ENCODE data around the gene SAMD4B.
"Not testable (repeated sequence)": the region's sequence is repeated elsewhere in the genome, so short reads cannot be mapped to it uniquely, and the experiment has no call there.

The SAMD4B gene

DNA sequence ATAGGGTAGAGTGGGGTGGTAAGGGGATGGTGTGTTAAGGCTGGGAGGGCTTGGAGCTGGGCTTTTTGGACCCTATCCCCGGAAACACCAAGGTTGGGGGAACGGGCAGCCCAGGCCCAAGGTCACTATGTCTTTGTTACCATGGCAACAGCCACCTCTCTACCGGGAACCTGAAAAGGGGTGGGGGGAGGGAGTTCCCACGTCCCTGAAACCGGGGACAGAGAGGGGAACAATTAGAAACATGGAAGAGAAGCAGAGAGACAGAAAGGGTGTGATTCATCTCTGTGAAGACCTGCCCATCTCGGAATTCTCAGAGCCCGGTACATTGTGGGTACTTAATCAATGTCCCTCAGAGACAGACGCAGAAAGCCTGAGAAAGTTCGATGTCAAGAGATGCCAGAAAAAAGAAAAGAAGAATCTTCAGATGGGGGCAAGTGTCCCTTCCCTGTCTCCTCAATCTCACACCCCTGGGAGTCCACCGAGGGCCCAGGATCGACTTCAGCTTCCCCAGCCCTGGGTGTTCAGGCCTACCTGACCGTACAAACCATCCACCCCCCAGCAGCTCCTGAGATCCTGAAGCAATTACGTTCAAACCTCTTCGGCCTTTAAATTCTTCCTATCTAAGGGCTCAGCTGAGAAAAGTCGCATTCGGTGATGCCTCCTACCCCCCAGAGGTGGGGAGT, 14.7 kb upstream of the SAMD4B start:
- Histone ChIP-seq H3K27me3 (ENCODE audit: control insufficient read depth in 1 of 2, insufficient read depth in 2 of 2, low read length in 2 of 2) (no peaks in the 10 kb centered on the region), H3K36me3 (ENCODE audit: insufficient read depth, low read length) (no peaks in the 10 kb centered on the region), H3K4me3 (ENCODE audit: low read depth in 1 of 2, low read length in 2 of 2) (no peak overlapping the region), H3K27ac (ENCODE audit: low read depth, low read length) (no peak overlapping the region), H3K9ac (ENCODE audit: low read length) (no peak overlapping the region), H3K9me3 (ENCODE audit: low read length) (no peaks in the 10 kb centered on the region), H3K4me1 (ENCODE audit: insufficient read depth, low read length) (no peaks in the 10 kb centered on the region)

DNA sequence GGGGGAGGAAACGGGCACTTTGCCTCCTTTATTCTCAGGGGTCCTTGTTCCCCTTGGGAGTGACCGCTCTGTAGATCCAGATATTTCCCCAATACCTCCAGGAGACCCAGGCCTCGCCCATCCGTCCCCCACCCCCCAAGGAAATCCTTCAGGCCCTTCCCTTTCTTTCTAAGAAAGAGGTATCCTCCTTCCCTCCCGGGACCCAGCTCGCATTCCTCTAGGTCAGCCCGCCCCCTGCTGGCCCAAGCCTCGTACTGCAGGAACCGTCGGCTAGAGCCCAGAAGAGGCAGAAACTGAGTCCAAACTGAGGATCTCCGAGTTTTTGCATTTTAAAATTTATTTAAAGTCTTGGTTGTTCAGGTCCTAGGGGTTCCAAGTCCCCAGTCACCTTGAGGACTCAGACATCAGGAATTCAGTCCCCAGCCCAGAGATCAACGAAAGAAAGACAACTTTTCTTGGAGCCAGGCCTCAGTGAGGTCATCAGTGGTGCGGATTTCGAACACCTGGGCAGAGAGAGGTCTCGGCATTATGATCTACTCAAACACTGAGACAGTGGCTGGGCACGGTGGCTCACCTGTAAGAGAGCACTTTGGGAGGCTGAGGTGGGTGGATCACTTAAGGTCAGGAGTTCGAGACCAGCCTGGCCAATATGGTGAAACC, 14.0 kb upstream of the SAMD4B start:
- Histone ChIP-seq H3K4me3 (ENCODE audit: low read depth in 1 of 2, low read length in 2 of 2) (no peak overlapping the region), H3K36me3 (ENCODE audit: insufficient read depth, low read length) (no peaks in the 10 kb centered on the region), H3K4me1 (ENCODE audit: insufficient read depth, low read length) (no peaks in the 10 kb centered on the region), H3K27me3 (ENCODE audit: control insufficient read depth in 1 of 2, insufficient read depth in 2 of 2, low read length in 2 of 2) (no peaks in the 10 kb centered on the region), H3K27ac (ENCODE audit: low read depth, low read length) (no peak overlapping the region), H3K9ac (ENCODE audit: low read length) (no peak overlapping the region), H3K9me3 (ENCODE audit: low read length) (no peaks in the 10 kb centered on the region)

DNA sequence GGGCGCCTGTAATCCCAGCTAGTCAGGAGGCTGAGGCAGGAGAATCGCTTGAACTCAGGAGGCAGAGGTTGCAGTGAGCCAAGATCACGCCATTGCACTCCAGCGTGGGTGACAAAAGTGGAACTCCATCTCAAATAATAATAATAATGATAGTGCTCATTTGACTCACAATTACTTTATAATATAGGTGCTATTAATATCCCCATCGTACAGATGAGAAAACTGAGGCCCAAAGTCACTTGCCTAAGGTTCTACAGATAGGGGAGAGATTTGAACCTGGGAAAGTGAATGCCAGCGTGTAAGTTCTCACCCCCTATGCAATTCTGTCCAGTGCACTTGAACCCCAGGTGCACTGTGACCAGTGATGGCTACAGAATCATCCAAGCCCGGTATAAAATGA, 12.3 kb upstream of the SAMD4B start:
- Histone ChIP-seq H3K9ac (ENCODE audit: low read length) (no peak overlapping the region), H3K4me1 (ENCODE audit: insufficient read depth, low read length) (no peaks in the 10 kb centered on the region), H3K36me3 (ENCODE audit: insufficient read depth, low read length) (no peaks in the 10 kb centered on the region), H3K27ac (ENCODE audit: low read depth, low read length) (no peak overlapping the region), H3K4me3 (ENCODE audit: low read depth in 1 of 2, low read length in 2 of 2) (no peak overlapping the region), H3K9me3 (ENCODE audit: low read length) (no peaks in the 10 kb centered on the region), H3K27me3 (ENCODE audit: control insufficient read depth in 1 of 2, insufficient read depth in 2 of 2, low read length in 2 of 2) (no peaks in the 10 kb centered on the region)

DNA sequence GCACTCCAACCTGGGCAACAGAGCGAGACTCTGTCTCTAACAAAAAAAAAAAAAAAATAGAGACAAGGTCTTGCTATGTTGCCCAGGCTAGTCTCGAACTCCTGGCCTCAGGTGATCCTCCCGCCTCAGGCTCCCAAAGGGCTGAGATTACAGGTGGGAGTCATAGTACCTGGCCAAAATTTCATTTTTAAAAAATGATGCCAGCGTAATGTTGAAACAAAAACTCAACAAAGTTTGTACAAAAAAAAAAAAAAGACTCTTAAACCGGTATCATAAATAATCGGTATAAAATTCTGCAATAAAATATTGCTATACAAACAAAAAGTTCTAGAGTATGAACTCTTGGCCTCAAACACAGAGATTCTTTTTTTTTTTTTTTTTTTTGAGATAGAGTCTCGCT, 9.9 kb upstream of the SAMD4B start:
- H3K4me3 ChIP-seq (ENCODE audit: low read depth in 1 of 2, low read length in 2 of 2) = no peak overlapping the region
- no peaks in the 10 kb centered on the region for H3K36me3 ChIP-seq (ENCODE audit: insufficient read depth, low read length)
- H3K4me1 ChIP-seq (ENCODE audit: insufficient read depth, low read length) = no peaks in the 10 kb centered on the region
- H3K9ac ChIP-seq (ENCODE audit: low read length) = no peak overlapping the region
- H3K27me3 ChIP-seq (ENCODE audit: control insufficient read depth in 1 of 2, insufficient read depth in 2 of 2, low read length in 2 of 2) = no peaks in the 10 kb centered on the region
- no peak overlapping the region for H3K27ac ChIP-seq (ENCODE audit: low read depth, low read length)
- no peaks in the 10 kb centered on the region for H3K9me3 ChIP-seq (ENCODE audit: low read length)

DNA sequence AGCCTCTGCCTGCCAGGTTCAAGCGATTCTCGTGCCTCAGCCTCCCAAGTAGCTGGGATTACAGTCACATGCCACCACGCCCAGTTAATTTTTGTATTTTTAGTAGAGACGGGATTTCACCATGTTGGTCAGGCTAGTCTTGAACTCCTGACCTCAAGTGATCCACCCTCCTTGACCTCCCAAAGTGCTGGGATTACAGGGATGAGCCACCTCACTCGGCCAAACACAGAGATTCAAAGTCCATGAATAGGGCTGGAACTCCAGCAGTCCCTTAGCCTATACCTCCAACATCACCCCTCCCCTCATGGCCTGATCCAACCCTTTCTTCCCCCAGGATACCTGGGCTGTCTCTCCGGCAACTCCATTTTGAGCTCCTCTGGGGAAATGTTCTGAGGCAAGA, 9.5 kb upstream of the SAMD4B start:
- H3K9ac ChIP-seq (ENCODE audit: low read length); H3K27me3 ChIP-seq (ENCODE audit: control insufficient read depth in 1 of 2, insufficient read depth in 2 of 2, low read length in 2 of 2); H3K27ac ChIP-seq (ENCODE audit: low read depth, low read length); H3K36me3 ChIP-seq (ENCODE audit: insufficient read depth, low read length); H3K4me3 ChIP-seq (ENCODE audit: low read depth in 1 of 2, low read length in 2 of 2); H3K9me3 ChIP-seq (ENCODE audit: low read length); H3K4me1 ChIP-seq (ENCODE audit: insufficient read depth, low read length): not testable (repeated sequence)

DNA sequence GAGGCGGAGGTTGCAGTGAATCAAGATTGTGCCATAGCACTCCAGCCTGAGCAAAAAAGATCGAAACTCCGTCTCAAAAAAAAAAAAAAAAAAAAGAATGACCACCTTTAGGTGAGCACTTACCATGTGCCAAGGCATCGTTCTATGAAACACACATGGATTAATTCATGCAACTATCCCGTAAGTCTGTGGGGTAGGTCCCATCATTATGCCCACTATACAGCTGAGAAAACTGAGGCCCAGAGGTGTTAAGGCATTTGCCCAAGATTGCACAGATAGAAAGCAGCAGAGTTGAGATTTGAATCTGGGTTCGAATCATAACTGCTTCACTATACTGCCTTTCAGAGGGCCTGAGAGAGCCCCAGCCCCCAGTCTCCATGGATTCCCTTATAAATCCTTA, 8.7 kb upstream of the SAMD4B start:
- H3K9me3 ChIP-seq (ENCODE audit: low read length) = no peaks in the 10 kb centered on the region
- no peak overlapping the region for H3K9ac ChIP-seq (ENCODE audit: low read length)
- H3K4me1 ChIP-seq (ENCODE audit: insufficient read depth, low read length) = no peaks in the 10 kb centered on the region
- H3K4me3 ChIP-seq (ENCODE audit: low read depth in 1 of 2, low read length in 2 of 2) = no peak overlapping the region
- H3K27ac ChIP-seq (ENCODE audit: low read depth, low read length) = no peak overlapping the region
- H3K36me3 ChIP-seq (ENCODE audit: insufficient read depth, low read length) = no peaks in the 10 kb centered on the region
- H3K27me3 ChIP-seq (ENCODE audit: control insufficient read depth in 1 of 2, insufficient read depth in 2 of 2, low read length in 2 of 2) = no peaks in the 10 kb centered on the region

DNA sequence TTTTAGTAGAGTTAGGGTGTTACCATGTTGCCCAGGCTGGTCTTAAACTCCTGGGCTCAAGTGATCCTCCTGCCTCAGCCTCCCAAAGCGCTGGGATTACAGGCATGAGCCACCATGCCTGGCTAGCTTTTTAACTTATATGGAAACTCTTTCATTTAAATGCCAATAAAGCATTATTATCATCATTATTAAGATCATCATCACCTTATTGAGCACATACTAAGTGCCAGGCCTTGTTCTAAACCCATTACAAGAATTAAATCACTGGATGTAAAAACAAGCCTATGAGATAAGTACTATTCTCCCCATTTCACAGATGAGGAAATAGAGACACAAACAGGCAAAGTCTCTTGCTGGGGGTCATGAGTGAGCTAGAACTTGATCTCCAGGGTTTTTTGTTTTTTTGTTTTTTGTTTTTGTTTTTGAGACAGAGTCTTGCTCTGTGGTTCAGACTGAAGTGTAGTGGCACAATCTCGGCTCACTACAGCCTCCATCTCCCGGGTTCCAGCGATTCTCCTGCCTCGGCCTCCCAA, 7.7 kb upstream of the SAMD4B start:
- no peaks in the 10 kb centered on the region for H3K4me1 ChIP-seq (ENCODE audit: insufficient read depth, low read length)
- H3K9ac ChIP-seq (ENCODE audit: low read length) = no peak overlapping the region
- no peaks in the 10 kb centered on the region for H3K9me3 ChIP-seq (ENCODE audit: low read length)
- H3K4me3 ChIP-seq (ENCODE audit: low read depth in 1 of 2, low read length in 2 of 2) = no peak overlapping the region
- H3K36me3 ChIP-seq (ENCODE audit: insufficient read depth, low read length) = no peaks in the 10 kb centered on the region
- no peaks in the 10 kb centered on the region for H3K27me3 ChIP-seq (ENCODE audit: control insufficient read depth in 1 of 2, insufficient read depth in 2 of 2, low read length in 2 of 2)
- H3K27ac ChIP-seq (ENCODE audit: low read depth, low read length) = no peak overlapping the region

DNA sequence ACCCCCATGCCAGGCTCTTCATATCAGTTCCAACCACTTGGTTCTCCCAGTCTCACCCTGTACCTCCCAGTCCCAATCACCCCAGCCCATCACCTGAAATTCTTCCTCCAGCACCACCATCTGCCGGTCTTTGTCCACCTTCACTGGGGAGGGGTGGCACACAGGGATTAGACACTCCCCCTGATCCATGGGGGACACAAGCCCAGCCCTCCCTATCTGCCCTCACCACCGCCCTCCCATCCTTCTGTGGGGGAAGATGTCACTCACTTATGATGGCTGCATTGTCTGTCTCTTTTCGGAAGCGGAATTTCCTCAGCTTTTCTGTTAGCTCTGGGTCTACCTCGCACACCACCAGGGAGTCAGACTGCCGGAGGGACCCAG, 7.1 kb upstream of the SAMD4B start:
- Histone ChIP-seq H3K9ac (ENCODE audit: low read length) (no peak overlapping the region), H3K36me3 (ENCODE audit: insufficient read depth, low read length) (no peaks in the 10 kb centered on the region), H3K27me3 (ENCODE audit: control insufficient read depth in 1 of 2, insufficient read depth in 2 of 2, low read length in 2 of 2) (no peaks in the 10 kb centered on the region), H3K27ac (ENCODE audit: low read depth, low read length) (peak overlapping the region; percentile 34), H3K4me3 (ENCODE audit: low read depth in 1 of 2, low read length in 2 of 2) (peak overlapping the region in 1 of 2 donors; percentile 19), H3K4me1 (ENCODE audit: insufficient read depth, low read length) (no peaks in the 10 kb centered on the region), H3K9me3 (ENCODE audit: low read length) (no peaks in the 10 kb centered on the region)

DNA sequence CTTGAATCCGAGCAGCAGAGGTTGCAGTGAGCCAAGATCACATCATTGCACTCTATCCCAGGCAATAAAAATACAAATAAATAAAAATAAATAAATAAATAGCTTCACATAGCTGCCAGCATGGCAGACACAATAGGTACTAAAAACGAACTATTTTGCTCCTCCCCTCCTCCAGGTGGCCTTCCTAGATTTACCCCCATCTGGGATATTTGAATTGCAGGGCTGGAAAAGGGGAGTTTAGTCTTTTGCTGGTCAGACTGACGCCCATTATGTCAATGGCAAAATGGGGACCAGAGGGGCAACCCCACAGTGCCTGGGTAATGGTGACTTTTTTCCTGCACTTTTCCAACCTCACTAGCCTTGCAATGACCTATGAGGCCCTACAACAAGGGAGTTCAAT, 5.7 kb upstream of the SAMD4B start:
- H3K27ac ChIP-seq (ENCODE audit: low read depth, low read length) = no peak overlapping the region

DNA sequence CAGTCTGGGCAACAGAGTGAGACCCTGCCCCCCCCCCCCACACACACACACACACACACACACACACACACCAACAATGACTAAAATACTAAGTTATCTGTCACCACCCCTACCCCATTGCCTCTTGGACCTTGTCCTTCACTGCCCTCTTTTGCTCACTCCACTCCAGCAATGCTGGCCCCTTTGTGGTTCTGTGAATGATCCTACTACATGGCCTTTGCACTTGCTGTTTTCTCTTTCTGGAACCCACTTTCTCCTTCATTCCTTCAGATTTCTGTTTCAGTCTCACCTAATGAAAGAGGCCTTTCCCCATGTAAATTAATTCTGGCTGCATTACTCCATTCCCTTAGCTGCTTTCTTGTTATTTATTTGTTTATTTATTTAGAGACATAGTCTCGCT, 2.5 kb upstream of the SAMD4B start:
- no peaks in the 10 kb centered on the region for H3K9me3 ChIP-seq (ENCODE audit: low read length)
- peaks cover 24% of the 10 kb centered on the region for H3K4me1 ChIP-seq (ENCODE audit: insufficient read depth, low read length)
- no peaks in the 10 kb centered on the region for H3K27me3 ChIP-seq (ENCODE audit: control insufficient read depth in 1 of 2, insufficient read depth in 2 of 2, low read length in 2 of 2)
- H3K4me3 ChIP-seq (ENCODE audit: low read depth in 1 of 2, low read length in 2 of 2) = no peak overlapping the region
- no peak overlapping the region for H3K27ac ChIP-seq (ENCODE audit: low read depth, low read length)
- H3K36me3 ChIP-seq (ENCODE audit: insufficient read depth, low read length) = no peaks in the 10 kb centered on the region
- no peak overlapping the region for H3K9ac ChIP-seq (ENCODE audit: low read length)

More for the DNA sequence above, 5.7 kb upstream of the SAMD4B start:
- Histone ChIP-seq H3K27me3 (ENCODE audit: control insufficient read depth in 1 of 2, insufficient read depth in 2 of 2, low read length in 2 of 2) (no peaks in the 10 kb centered on the region), H3K4me1 (ENCODE audit: insufficient read depth, low read length) (peaks cover 9% of the 10 kb centered on the region), H3K9ac (ENCODE audit: low read length) (no peak overlapping the region), H3K9me3 (ENCODE audit: low read length) (no peaks in the 10 kb centered on the region), H3K36me3 (ENCODE audit: insufficient read depth, low read length) (no peaks in the 10 kb centered on the region), H3K4me3 (ENCODE audit: low read depth in 1 of 2, low read length in 2 of 2) (no peak overlapping the region)

DNA sequence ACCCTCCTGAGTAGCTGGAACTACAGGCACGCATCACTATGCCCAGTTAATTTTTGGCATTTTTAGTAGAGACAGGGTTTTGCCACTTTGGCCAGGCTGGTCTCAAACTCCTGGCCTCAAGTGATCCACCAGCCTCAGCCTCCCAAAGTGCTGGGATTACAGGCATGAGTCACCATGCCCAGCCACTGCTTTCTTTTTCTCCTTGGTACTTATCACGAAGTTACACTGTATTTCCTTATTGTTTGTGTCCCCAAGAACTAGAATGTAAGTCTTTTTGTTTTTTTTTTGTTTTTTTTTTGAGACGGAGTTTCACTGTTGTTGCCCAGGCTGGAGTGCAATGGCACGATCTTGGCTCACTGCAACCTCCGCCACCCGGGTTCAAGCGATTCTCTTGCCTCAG, 2.1 kb upstream of the SAMD4B start:
- not testable (repeated sequence) for H3K9me3 ChIP-seq (ENCODE audit: low read length); H3K27ac ChIP-seq (ENCODE audit: low read depth, low read length); H3K4me3 ChIP-seq (ENCODE audit: low read depth in 1 of 2, low read length in 2 of 2); H3K9ac ChIP-seq (ENCODE audit: low read length); H3K36me3 ChIP-seq (ENCODE audit: insufficient read depth, low read length); H3K27me3 ChIP-seq (ENCODE audit: control insufficient read depth in 1 of 2, insufficient read depth in 2 of 2, low read length in 2 of 2)
- peaks cover 29% of the 10 kb centered on the region for H3K4me1 ChIP-seq (ENCODE audit: insufficient read depth, low read length)
